Suppressor macrophage treated with lipopolysaccharide for 4 hours (primary cell): ENCODE measurements around the gene KCNQ1.

Experiments
- DNase-seq: peaks from one replicate; pipeline ENCODE4 v3.0.0-alpha.2; 2020

Gene KCNQ1

GRCh38 chr11:2674658-2675131, 229.9 kb downstream of the KCNQ1 start:
- DNase-seq = no peak

GRCh38 chr11:2675540-2675939, 230.7 kb downstream of the KCNQ1 start:
- peak; percentile 13 for DNase-seq

DNA sequence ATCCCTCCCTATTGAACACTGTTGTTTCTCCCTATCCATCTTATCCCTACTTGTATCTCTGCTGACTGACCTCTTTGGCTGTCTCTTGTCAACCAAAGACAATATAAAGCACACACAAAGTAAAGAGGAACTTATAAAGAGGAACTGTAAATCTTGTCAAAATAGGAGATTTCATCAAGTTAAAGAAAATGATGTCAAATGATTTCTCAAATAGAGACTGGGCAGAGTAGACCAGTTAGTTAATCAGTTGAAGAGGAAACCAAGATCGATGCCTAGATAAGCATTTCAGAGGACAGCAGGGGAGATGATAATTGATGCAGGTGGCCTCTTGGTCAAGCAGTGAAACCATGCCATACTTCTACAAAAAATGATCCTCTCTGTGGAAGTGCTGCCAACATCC, 232.3 kb downstream of the KCNQ1 start:
- peak; percentile 69 for DNase-seq

DNA sequence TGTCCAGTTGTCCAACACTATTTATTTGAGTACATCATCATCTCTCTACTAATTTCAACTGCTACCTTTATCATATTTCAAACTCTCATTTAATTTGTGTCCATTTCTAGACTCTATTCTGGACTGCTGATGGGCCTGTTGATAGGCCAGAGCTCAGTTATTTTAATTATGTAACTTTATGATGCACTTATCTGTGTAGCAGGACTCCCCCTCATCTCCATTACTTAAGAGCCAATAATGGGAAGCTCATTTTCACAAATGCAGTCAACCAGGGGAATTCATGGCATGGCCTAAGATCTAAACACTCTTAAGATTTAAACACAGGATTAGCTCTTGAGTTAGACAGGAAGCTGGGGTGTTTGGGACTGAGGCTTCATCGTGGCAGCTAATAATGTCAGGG, 233.6 kb downstream of the KCNQ1 start:
- no peak for DNase-seq

DNA sequence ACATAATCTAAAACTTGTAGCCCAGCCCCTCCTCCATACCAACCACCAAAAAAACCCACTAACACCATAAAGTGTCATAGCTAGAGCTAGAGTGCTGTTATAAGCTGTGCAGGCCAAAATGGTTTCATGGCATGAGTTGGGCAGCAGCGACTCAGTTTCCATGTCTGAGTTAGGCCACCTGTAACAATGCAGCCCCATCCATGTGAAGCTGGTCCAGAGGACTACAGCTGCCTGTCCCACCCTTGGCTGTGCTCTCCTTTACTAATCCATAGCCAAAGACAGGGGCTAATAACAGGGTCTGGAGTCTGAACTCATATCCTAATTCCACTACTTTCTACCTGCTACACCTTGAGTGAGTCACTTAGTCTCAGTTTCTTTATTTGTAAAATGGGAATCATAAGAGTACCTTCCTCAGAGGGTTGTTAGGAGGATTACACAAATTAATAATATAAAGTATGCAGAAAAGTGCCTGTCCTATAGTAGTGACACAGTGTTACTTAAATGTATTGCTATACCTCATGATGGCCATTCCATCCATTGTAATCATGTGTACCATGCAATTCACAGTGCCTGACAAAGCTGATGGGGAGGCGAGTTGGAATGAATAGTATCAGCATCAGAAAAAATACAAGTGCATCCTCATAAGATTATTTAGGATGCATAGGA, 234.3 kb downstream of the KCNQ1 start:
- no peak for DNase-seq

DNA sequence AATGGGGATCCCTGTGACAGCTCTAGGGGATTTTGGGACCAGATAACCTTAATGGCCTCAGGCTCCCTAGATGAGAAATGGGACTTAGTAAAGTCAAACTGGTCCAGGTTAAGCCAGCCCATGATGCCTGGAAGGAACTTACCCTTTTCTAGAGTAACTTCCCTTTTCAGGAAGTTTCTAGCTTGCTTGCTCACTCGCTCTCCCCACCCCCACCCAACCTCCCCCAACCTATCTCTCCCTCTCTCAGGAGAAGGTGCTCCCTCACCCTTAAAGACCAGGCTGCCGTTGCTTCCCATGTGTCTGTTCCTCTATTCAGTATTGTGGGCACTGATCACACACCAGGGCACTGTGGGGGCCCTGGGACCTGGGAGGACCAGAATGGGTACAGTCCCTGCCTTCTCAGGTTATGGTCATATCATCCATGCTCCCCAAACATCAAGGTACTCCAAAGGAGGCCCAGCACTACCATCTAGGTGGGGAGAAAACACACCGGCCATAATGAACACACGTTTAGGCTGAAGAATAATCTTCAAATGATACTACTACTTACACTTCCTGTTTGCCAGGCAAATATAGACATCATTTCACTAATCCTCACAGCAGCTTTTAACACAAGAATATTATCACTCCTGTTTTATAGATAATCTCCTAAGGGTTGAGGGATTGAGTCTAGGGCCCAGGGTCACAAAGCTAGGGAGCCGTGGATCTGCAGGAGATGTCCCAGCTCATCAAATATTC, 236.8 kb downstream of the KCNQ1 start:
- peak; percentile 19 for DNase-seq

DNA sequence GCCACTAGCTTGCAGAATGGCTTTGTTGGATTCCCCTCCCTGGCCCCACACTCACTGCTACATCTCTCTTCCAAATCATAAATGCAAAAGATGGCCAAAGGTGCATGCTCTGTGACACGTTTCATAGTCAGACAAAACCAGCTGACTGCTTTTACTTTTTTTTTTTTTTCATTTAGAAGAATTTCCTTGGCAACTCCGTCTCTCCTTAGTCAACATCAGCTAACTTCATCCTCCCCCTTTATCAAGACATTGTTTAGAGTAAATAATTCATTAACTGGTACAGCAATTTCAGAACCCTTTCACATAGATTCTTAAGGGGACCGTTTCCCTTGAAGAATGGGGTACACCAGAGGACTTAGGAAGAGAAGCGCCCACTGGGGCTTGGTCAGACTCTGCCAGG, 239.0 kb downstream of the KCNQ1 start:
- no peak for DNase-seq

DNA sequence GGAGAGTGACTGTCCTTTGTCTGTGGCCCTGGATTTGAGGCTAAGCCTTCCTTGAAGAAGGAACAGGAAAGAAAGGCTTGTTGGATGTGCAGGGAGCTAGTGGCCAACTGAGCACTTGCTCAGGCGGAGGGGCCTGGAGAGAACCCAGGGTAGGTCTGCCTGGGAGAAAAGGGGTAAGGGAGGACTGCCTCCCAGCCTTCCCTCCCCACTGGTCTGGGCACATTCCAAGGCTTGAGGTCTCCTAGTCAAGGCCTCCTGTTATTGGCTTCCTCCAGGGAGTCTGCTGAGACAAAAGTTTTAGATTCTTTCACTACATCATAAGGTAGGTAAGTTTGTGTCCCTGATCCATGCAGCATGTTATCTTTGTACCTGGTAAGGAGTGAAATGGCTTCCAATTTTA, 239.8 kb downstream of the KCNQ1 start:
- no peak for DNase-seq

- no peak for DNase-seq
These were observed 240.2 kb downstream of the KCNQ1 start for GRCh38 chr11:2685051-2685450.

- no peak for DNase-seq
These were observed 241.0 kb downstream of the KCNQ1 start for GRCh38 chr11:2685566-2686359.

DNA sequence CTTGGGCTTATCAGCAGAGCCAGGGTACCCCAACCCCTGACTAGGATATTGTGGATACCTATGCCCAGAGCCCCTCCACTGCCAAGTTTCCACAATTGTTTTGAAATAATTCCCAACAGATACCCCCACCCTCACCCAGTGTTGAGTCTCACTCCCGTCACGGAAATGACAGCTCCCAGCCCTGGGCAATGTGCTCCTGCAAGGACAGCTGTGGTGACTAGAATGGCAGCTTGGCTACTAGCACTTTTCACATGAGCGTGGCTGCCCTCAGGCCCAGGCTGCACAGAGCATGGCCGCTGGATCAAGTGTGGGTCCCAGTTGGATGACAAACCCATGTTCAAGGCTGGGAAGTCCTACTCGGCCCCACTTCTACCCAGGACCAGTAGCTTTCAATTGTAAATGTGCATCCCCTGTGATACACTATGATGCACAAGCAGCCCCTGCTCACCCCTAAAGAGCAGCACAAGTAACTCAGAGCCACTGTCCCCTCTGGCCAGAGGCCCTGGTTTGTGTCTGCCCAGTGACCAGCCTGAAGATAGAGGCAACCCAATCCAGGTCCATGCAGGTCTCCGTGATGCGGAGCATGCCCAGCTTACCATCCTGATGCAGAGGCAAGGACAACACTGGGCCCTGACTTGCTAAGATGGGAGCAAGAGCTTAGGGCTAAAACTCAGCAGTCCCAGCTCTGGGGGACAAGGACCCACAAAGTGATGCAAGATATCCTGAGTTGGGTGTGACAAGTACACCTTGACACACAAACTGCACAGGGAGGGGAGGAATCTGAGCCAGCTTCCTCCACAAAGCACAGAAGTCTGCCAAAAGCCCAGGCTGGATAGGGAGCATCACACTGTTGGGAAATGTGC, 241.8 kb downstream of the KCNQ1 start:
- no peak for DNase-seq

GRCh38 chr11:2687223-2687530, 242.4 kb downstream of the KCNQ1 start:
- no peak for DNase-seq

- DNase-seq = no peak
These were observed 243.0 kb downstream of the KCNQ1 start for GRCh38 chr11:2687782-2688191.

DNA sequence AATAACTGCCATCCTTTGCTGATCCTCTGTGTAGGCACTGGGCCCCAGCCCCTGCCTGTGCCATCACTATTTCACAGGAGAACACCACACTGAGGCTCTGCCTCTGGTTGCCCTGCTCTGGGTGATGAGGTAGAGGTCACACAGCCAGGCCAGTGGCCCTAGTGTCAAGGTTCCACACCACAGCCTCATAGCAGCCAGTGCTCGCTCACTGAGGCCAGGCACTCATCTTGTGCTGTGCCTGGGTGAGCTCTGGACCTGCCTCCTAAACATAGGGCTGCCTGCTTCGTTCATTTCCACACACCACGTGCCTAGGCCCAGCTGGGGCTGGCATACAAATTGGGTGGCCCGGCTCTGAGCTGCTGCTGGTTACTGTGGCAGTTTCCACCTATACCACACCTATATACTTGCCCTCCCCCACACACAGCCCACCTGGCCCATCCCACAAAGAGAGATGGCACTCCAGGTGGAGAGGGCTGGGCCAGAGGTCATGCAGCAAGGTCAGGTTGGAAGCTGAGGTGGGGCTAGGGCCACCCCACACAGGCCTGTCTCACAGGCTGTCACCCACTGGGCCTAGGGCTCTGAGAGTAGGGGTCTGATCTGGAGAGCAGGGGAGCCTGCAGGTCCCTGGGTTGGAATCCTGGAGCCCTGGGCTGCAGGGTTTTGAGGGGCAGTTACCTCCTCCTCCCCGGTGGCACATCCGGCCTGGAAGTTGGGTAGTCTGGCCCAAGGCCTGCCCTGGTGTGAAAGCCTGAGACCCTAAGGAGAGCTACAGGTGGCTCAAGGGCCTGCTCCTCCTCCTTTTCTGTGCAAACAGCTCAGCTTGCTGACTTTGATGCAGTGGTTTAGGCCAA, 243.8 kb downstream of the KCNQ1 start:
- DNase-seq = no peak

DNA sequence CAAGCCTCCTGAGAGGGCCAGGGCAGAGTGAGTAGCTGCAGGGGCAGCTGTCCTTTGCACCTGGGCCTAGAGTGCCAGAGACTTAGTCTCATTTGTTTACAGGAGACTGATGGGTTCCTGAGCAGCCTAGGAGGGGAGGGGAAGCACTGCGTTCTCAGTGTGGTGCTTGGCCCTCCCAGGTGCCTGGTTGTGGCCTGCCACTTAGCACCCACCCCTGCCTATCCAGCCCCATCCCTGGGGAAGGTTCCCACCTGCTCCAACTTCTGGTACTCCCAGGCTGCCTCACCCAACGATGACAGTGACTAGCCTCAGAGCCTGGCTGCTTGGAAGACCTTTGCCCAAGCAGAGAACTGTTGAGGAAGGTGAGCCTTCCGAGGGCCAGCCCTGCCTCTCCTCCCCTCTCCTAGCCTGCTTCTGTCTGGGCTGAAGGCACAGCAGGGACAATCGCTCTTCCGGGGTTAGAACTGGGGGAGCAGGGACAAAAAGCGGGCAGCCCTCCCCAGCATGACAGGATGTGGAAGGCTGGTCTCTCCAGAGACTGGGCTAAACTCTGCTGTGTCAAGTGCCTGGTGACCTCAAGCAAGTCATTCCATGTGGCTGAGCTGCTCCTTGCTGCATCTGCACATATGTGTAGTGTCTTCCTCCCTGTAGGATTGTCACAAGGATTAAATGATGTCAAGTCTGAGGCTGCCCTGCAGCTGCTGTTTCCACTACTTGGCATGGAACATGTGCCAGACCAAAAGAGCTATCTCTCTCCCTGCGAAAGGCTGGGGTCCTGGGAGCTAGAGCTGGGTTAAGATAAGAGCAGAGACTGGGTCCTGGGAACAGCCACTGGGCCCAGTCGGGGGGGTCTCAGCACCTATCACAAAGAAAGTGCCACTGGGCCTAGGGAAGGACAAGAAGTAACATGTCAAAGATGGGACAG, 245.1 kb downstream of the KCNQ1 start:
- no peak for DNase-seq

- no peak for DNase-seq
These were observed 246.0 kb downstream of the KCNQ1 start for GRCh38 chr11:2690596-2691354.

DNA sequence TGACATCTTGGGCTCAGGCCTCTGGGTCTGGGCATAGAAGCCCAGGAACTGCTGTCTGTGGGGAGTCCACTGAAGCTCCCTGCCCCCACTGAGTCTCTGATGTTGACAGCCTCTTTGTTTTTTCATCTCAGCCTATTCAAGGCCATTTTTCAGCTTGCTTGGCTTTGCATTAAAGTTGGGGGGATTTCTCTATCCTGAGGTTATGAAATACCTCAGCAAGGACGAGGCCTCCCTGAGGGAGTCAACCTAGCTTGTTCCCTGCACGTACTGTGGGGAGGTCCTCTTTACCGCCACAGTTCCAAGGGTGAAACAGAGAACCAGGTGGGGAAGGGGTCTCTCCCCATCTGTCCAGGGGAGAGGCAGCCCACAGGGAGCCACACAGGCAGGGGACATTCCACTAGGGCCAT, 246.6 kb downstream of the KCNQ1 start:
- DNase-seq = no peak

DNA sequence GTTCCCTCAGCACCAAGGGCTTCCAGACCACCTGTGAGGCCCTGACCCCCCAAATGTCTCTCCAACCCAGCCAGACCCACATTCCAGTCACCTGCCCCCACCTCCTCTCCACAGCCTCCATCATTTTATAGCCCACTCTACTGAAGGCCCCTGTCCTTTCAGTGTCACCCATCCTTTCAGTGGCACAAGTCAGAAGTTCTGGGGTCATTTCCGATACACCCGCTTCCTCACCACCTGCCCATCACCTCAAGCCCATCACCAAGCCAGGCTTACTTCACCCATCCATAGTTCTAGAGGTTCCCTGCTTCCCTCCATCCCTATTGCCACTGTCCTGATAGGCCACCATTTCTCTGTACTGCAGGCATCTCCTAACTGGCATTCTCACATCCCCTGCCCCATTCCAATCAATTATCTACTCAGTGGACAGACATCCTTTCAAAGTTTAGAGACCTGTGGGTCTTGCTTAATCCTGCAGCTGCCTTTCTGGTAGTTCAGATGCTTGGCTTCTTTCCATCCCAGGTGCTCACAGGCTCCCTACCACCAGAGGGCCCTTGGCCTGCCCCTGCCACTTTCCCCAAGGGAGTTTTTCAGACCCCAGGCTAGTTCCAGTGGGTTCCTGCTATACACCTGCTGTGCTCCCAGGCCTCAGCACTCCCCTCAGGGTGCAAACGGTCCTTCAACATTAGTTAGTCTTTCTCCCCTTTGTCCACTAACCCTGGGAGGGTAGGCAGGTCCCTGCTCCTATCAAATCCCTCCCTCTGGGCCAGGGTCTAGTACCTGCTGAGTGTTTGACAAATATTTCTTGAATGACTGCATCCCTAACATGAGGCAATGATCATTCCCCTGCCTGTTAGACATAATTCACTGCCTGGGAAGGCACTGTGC, 247.4 kb downstream of the KCNQ1 start:
- DNase-seq = no peak
